Pons (tissue), 1 donor: ENCODE results near the gene TSHZ2.
"Not testable (repeated sequence)": the region's sequence is repeated elsewhere in the genome, so short reads cannot be mapped to it uniquely, and the experiment has no call there.

Source experiments
- DNase-seq: peaks from one replicate; pipeline ENCODE4 v3.0.0-alpha.2; 2016; ENCODE audit warnings: low spot score

TSHZ2 gene

DNA sequence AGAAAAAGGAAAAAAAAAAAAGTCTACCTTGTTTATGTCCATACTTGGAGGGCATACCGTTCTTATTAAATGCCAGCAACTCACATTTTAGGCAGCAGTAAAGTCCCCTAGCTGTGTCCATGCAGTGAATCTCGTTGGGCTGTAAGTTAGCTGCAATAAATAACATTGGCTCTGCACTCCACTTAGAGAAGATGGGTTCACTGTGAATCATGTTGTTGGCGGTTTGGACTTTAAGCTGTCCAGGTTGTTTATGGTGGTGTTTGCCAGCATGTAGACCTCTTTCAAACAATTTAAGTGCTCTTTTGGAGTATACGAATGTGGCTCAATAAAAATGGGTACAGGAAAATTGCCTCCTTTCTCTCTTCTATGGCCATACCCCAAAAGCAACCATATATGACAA lies 494.1 kb downstream of the TSHZ2 start:
- DNase-seq: no peak

DNA sequence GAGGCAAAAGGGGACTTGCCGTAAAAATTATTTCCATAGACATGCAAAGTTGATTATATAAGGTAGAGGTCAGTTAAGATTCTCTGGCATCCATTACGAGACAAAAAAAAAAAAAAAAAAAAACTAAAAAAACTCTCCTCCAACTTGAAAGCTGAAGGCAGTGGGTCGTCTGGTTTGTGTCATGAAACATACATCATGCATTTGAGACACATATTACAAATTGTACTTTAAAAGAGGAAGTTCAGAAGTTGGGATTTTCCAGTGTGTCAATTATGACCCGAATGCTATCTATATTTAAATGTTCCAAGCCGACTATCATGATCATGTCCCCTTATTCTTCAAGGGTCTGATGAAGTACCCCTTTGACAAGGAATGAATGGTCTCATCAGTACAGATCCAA lies 496.4 kb downstream of the TSHZ2 start:
- DNase-seq: no peak

DNA sequence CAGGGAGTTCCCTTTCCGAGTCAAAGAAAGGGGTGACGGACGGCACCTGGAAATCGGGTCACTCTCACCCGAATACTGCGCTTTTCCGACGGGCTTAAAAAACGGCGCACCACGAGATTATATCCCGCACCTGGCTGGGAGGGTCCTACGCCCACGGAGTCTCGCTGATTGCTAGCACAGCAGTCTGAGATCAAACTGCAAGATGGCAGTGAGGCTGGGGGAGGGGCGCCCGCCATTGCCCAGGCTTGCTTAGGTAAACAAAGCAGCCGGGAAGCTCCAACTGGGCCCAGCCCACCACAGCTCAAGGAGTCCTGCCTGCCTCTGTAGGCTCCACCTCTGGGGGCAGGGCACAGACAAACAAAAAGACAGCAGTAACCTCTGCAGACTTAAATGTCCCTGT lies 500.7 kb downstream of the TSHZ2 start:
- DNase-seq: not testable (repeated sequence)

DNA sequence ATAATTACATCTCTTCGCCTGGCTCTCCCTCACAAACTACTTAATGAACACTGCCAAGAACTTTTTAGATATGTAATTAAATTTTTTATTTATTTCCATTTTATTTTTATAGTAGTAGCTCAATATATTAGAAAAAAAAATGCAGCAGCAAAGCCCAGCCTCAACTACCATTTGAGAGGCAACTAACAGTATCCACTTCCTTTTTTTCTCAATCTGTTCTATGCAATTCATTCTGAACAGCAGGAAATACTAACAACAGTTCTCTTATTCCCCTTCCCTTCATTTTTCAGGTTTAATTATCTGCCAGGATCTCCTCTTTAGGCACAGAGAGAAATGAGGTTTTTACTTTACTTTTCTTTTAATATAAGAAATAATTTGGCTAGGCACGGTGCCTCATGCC lies 508.8 kb downstream of the TSHZ2 start:
- DNase-seq: no peak

DNA sequence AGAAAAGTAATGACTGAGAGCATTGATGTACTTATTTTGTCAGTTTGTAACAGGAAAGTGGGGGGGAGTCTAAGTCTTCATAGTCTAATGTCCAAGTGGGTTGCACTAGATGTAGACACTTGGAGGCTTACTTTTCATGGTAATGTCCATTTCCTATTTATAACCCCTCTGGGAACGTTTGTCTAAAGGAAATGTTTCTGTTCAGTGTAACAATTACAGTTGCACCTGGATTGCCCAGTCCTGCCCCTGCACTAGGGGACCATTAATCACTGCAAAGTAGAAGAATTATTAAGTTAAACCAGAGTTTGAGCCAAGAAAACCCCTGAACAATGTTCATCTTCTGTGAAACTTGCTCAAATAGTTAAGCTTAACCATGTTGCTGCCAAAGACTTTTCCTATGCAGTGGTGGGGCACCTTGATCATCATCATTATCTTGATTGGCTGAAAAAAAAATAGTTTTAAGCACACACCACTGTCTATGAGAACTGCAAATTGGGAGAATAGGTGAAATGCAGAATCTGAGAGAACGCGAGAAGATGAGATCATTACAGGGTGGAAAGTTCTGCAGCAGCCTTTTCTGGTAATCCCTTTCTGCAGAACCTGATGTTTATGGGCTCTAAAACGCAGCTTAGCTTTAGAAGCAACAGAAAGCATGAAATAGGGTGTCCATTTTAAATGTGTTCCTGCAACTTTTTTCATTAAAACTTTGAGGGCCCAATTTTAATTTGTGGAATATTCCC lies 515.5 kb downstream of the TSHZ2 start:
- DNase-seq: no peak

DNA sequence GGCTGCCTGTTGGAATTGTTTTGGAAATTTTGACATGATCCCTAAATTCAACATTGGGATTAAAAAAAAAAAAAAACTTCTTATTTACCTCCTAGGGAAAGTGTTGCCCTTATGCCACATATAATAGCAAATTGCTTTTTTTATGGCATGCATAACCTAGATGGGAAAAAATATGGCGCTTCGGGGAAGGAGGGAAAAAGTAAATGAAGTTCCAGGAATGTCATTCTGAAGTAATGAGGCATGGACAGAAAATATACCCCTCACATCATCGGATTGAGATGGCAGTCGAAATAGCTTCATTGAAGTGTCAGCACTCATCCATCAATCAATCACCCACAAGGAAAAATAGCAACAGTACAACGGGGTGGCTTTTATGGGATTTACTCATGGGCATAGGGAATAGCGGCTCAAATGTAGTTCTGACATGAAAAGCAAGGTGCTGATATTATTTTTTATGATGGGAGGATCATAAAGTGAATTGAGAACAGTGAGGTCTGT lies 516.7 kb downstream of the TSHZ2 start:
- DNase-seq: no peak

DNA sequence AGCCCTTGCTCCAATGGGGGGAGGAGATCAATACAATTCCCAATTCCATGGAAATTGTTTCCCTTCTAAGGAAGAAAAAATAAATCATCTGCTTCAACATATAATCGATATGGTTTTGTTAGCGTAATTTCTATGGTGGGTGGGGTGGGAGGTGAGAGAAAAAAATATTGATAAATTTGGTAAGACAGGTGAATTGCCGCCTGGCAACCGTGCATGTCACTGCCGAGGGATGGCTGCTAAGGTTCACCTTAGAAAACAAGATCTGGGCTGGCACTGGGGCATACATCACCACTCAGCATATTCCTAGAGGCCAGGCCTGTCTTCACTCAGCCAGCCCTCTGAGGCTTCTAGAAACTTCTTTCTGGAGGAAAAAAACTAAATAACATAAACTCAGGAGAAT lies 517.4 kb downstream of the TSHZ2 start:
- DNase-seq: no peak

GRCh38 chr20:53490620-53491019 lies 518.5 kb downstream of the TSHZ2 start:
- no peak for DNase-seq

DNA sequence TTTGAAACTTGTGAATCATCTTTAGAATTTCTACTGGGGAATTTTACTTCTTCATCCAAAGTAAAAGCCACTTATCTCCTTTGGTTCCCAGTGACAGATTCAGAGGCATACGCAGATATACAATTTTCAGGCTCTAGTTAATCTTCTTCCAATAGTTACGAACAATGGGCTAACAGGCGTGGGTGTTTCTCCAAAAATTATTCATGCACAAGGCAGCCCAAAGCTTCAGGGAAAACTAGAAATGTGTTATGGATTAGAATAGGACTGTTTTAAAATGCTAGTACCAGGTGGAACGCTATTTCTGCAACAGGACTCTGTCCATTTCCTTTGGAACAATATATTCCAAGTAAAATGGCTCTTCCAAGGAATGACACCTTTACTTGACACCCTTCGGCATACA lies 519.3 kb downstream of the TSHZ2 start:
- DNase-seq: no peak

DNA sequence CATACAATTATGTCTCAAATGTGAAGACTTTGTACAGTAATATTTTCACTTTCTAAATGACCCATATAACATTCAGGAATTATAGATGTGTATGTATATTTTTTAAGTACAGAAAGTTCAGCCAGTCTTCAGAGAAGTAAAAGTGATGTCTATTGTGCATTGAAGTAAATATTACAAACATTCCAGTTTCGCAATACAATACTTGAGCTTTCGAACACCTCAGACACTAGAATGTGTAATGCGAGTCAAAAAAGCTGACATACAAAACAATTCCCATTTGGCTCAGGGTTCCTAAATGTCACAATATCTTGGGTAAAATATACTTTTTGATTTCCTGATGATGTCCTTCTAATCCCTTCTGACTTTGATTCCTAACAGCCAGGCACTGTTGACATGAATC lies 520.1 kb downstream of the TSHZ2 start:
- DNase-seq: no peak

DNA sequence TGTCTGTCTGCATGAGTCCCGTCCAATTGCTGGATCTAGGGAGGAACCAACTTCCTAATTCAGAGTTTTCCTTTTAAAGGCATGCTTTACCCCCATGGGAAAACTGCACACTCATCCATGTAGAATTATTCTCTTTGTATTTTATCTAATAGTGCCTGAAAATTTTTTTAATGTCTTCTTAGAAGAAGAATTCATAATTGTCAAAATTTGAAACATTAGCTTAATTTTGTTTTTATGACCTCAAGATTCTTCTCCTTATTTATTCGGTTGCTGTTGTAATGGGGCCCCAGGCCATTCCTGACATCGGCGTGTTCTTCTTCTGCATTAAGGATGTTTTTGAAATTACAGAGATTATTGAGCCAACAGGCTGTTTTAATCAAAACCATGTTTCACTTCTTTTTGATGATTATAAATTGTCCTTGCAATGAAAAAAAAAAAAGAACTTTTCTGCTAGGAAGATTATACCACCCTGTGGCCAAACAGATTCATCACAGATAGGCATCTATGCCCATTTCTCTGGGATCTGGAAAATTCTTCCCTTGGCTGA lies 521.2 kb downstream of the TSHZ2 start:
- DNase-seq: no peak

GRCh38 chr20:53494753-53495152 lies 522.6 kb downstream of the TSHZ2 start:
- DNase-seq: no peak

- DNase-seq: no peak
Measured at GRCh38 chr20:53495398-53496092, 523.4 kb downstream of the TSHZ2 start.

- DNase-seq: no peak
Measured at GRCh38 chr20:53497246-53497645, 525.1 kb downstream of the TSHZ2 start.

DNA sequence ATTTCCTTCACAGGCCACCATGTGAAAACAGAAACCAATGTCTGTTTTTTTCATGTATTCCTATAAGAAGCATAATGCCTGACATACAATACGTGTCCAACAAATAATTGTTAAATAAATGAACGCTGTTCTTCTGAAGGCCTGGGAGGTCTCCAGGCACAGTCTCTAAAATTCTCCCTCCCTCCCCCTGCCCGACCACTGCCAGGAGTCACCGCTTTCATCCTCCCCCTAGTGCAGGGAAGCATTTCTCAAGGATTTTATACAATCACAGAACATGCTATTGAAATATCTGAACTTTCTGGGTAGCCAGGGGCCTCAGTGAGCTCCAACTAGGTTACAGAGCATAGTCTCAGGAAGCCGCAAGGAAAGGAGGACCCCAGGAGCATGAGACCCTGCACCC lies 526.2 kb downstream of the TSHZ2 start:
- no peak for DNase-seq

DNA sequence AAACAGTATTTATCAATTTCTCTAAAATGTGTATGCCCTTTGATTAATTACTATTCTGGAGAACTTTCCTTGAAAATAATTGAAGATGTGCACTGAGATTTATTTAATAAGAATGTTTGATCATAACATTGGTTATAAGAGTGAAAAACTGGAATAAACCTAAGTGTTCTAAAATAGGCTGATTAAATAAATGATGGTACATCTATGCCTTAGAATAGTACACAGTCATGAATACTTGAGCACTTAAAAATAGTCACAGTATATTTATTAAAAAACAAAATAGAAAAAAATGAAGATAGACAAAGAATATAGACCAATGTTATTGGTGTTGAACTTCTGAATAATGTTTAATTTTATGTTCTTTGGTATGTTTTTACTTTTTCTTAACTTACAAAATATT lies 528.5 kb downstream of the TSHZ2 start:
- no peak for DNase-seq

- DNase-seq: no peak
Measured at GRCh38 chr20:53502820-53503219, 530.7 kb downstream of the TSHZ2 start.

- DNase-seq: no peak
Measured at GRCh38 chr20:53503517-53503919, 531.4 kb downstream of the TSHZ2 start.

- DNase-seq: not testable (repeated sequence)
Measured at GRCh38 chr20:53504106-53504505, 531.9 kb downstream of the TSHZ2 start.

GRCh38 chr20:53510262-53510661 lies 538.1 kb downstream of the TSHZ2 start:
- no peak for DNase-seq

DNA sequence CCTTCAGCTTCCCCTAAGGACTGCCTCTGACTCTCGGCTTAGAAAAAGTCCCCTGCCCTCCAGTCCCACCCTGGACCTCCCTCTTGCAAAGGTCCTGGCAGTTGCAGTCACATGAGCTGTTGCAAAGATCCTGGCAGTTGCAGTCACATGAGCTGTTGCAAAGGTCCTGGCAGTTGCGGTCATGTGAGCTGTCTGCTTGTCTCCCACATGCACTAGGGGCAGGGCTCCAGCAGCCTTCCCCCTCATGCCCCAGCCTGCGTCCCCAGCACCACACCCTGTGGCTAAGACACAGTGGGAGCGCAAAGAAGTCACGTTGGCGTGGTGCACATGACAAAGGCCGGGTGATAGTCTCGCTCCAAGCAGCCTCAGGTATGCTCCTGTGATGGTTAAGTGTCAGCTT lies 538.5 kb downstream of the TSHZ2 start:
- DNase-seq: no peak

GRCh38 chr20:53512076-53512475 lies 539.9 kb downstream of the TSHZ2 start:
- DNase-seq: no peak

DNA sequence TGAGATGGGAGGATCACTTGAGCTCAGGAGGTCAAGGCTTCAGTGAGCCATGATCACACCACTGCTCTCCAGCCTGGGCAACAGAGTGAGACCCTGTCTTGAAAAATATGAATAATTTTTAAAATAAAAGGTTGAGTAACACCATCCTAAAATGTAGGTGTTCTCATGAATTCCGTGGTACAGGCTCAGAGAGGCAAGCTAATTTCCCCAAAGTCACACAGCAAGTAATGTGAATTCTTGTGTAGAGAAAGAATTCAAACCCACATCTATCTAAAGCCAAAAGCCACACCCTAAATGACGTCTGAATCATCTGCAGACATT lies 541.0 kb downstream of the TSHZ2 start:
- DNase-seq: no peak
